ENCODE results near the gene TXK.

Gene TXK

GRCh38 chr4:48090621-48091020, 43.4 kb downstream of the TXK start:
- no peak overlapping the region for H2BK15ac ChIP-seq (ENCODE audit: low read depth, poor library complexity, severe bottlenecking)
- H3K18ac ChIP-seq (ENCODE audit: low read depth in 1 of 2, low read length in 2 of 2), result no peak overlapping the region
- peaks cover 0 to 2% of the 10 kb centered on the region in 2 experiments for H3K27me3 ChIP-seq (ENCODE audit: control insufficient read depth in 1 of 2, insufficient read depth in 1 of 2, low read length in 2 of 2)
- no peak overlapping the region for H2BK12ac ChIP-seq (ENCODE audit: low read length in 2 of 2)
- H3K79me1 ChIP-seq (replicated peaks; ENCODE audit: low read length, poor library complexity, severe bottlenecking), result no peaks in the 10 kb centered on the region
- H2AK5ac ChIP-seq (ENCODE audit: low read length, severe bottlenecking), result no peak overlapping the region
- H3K4ac ChIP-seq (ENCODE audit: low read depth in 1 of 2, low read length in 2 of 2), result no peak overlapping the region
- no peaks in the 10 kb centered on the region for H3K9me3 ChIP-seq (ENCODE audit: control insufficient read depth, low read length)
- H2BK120ac ChIP-seq (ENCODE audit: low read depth, low read length), result no peak overlapping the region
- H3K27ac ChIP-seq (ENCODE audit: low read length, poor library complexity, severe bottlenecking), result no peak overlapping the region
- H3K4me1 ChIP-seq (ENCODE audit: control insufficient read depth, insufficient read depth, low read depth, low read length), result peaks cover 2% of the 10 kb centered on the region
- 86% methylated on average over 5 of the region's 5 CpGs for WGBS
- H3K4me3 ChIP-seq (ENCODE audit: insufficient read depth in 1 of 2, low read depth in 1 of 2, low read length in 2 of 2), result no peak overlapping the region
- no peak overlapping the region for H2BK5ac ChIP-seq (ENCODE audit: low read depth, low read length, poor library complexity, severe bottlenecking)
- H4K8ac ChIP-seq (ENCODE audit: low read length), result no peak overlapping the region
- no peak overlapping the region for H3K4me2 ChIP-seq (ENCODE audit: low read length, poor library complexity, severe bottlenecking)
- H3K36me3 ChIP-seq (ENCODE audit: control insufficient read depth in 1 of 2, insufficient read depth in 2 of 2, low read depth in 1 of 2, low read length in 2 of 2), result no peaks in the 10 kb centered on the region
- H3K14ac ChIP-seq (ENCODE audit: low read length in 2 of 2), result no peak overlapping the region
- no peak overlapping the region for H4K91ac ChIP-seq (ENCODE audit: low read length)
- H2AFZ ChIP-seq (ENCODE audit: low read depth, low read length), result no peak overlapping the region
- H3K9ac ChIP-seq (ENCODE audit: low read length), result no peak overlapping the region
- no peak overlapping the region for H3K23ac ChIP-seq (ENCODE audit: low read length in 2 of 2)
- DNase-seq, result no peak

DNA sequence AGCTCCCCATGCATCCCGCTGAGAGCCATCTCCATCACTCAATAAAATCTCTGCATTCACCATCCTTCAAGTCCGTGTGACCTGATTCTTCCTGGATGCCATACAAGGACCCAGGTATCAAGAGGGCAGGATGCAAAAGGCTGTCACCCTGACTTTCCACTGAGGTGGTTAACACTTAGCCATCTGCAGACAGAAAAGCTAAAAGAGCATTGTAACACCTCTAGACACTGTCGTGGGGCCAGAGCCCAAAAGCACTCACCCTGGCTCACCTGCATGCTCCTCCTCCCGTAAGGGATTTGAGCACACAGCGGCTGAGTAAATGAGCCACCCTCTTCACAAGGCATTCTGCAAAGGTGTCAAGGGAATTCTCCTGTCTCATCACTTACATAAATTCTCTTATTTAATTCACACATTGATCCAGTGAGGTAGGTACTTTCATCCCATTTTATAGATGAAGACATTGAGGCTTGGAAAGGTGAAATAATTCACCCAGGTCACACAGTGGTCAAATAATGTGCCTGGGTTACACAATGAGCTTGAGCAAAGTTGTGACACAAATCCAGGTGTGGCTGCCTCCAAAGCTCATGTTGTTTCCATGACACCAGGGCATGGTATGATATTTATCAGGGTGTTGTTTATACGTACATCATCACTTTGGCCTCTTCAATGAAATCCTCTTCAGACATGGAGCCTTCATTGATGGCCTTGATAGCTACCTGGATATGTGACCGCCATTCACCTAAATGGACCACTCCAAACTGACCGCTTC, 48.0 kb downstream of the TXK start:
- no peak overlapping the region for H2AFZ ChIP-seq (ENCODE audit: low read depth, low read length)
- no peak overlapping the region for H3K23ac ChIP-seq (ENCODE audit: low read length in 2 of 2)
- H3K4me3 ChIP-seq (ENCODE audit: insufficient read depth in 1 of 2, low read depth in 1 of 2, low read length in 2 of 2), result no peak overlapping the region
- WGBS, result 68% methylated on average over 8 of the region's 8 CpGs
- no peak overlapping the region for H4K91ac ChIP-seq (ENCODE audit: low read length)
- no peaks in the 10 kb centered on the region for H3K36me3 ChIP-seq (ENCODE audit: control insufficient read depth in 1 of 2, insufficient read depth in 2 of 2, low read depth in 1 of 2, low read length in 2 of 2)
- H3K9me3 ChIP-seq (ENCODE audit: control insufficient read depth, low read length), result no peaks in the 10 kb centered on the region
- DNase-seq, result no peak
- no peak overlapping the region for H3K4me2 ChIP-seq (ENCODE audit: low read length, poor library complexity, severe bottlenecking)
- H3K4me1 ChIP-seq (ENCODE audit: control insufficient read depth, insufficient read depth, low read depth, low read length), result no peaks in the 10 kb centered on the region
- H2BK15ac ChIP-seq (ENCODE audit: low read depth, poor library complexity, severe bottlenecking), result no peak overlapping the region
- no peak overlapping the region for H2AK5ac ChIP-seq (ENCODE audit: low read length, severe bottlenecking)
- no peak overlapping the region for H2BK120ac ChIP-seq (ENCODE audit: low read depth, low read length)
- no peak overlapping the region for H3K18ac ChIP-seq (ENCODE audit: low read depth in 1 of 2, low read length in 2 of 2)
- no peak overlapping the region for H2BK5ac ChIP-seq (ENCODE audit: low read depth, low read length, poor library complexity, severe bottlenecking)
- H3K9ac ChIP-seq (ENCODE audit: low read length), result no peak overlapping the region
- no peak overlapping the region for H3K27ac ChIP-seq (ENCODE audit: low read length, poor library complexity, severe bottlenecking)
- no peak overlapping the region for H3K14ac ChIP-seq (ENCODE audit: low read length in 2 of 2)
- H3K4ac ChIP-seq (ENCODE audit: low read depth in 1 of 2, low read length in 2 of 2), result no peak overlapping the region
- H2BK12ac ChIP-seq (ENCODE audit: low read length in 2 of 2), result no peak overlapping the region
- no peak overlapping the region for H4K8ac ChIP-seq (ENCODE audit: low read length)
- H3K27me3 ChIP-seq (ENCODE audit: control insufficient read depth in 1 of 2, insufficient read depth in 1 of 2, low read length in 2 of 2), result peaks cover 0 to 10% of the 10 kb centered on the region in 2 experiments
- no peaks in the 10 kb centered on the region for H3K79me1 ChIP-seq (replicated peaks; ENCODE audit: low read length, poor library complexity, severe bottlenecking)

DNA sequence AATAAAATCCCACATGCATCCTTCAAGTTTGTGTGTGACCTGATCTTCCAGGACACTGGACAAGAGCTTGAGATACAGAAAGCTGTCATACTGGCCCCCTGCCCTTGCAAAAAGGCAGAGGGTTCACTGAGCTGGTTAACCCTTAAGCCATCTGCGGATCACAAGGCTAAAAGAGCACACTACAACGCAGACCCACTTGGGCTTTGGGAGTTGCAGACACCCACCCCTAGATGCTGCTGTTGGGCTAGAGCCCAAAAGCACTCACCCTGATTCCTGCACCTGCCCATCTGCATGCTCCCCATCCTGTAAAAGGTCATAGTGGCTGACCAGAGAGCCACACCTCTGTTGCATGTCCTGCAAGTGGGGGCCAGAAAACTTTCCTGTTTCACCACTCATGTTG, 51.1 kb downstream of the TXK start:
- no peak overlapping the region for H3K9ac ChIP-seq (ENCODE audit: low read length)
- WGBS, result 93% methylated on average over 2 of the region's 2 CpGs
- no peak overlapping the region for H2BK12ac ChIP-seq (ENCODE audit: low read length in 2 of 2)
- no peak overlapping the region for H2BK120ac ChIP-seq (ENCODE audit: low read depth, low read length)
- H3K36me3 ChIP-seq (ENCODE audit: control insufficient read depth in 1 of 2, insufficient read depth in 2 of 2, low read depth in 1 of 2, low read length in 2 of 2), result no peaks in the 10 kb centered on the region
- H3K14ac ChIP-seq (ENCODE audit: low read length in 2 of 2), result no peak overlapping the region
- H2AK5ac ChIP-seq (ENCODE audit: low read length, severe bottlenecking), result no peak overlapping the region
- H3K4me1 ChIP-seq (ENCODE audit: control insufficient read depth, insufficient read depth, low read depth, low read length), result no peaks in the 10 kb centered on the region
- no peaks in the 10 kb centered on the region for H3K9me3 ChIP-seq (ENCODE audit: control insufficient read depth, low read length)
- H4K8ac ChIP-seq (ENCODE audit: low read length), result no peak overlapping the region
- H4K91ac ChIP-seq (ENCODE audit: low read length), result no peak overlapping the region
- no peak overlapping the region for H2AFZ ChIP-seq (ENCODE audit: low read depth, low read length)
- no peak overlapping the region for H3K4ac ChIP-seq (ENCODE audit: low read depth in 1 of 2, low read length in 2 of 2)
- no peak overlapping the region for H3K18ac ChIP-seq (ENCODE audit: low read depth in 1 of 2, low read length in 2 of 2)
- H3K4me2 ChIP-seq (ENCODE audit: low read length, poor library complexity, severe bottlenecking), result no peak overlapping the region
- H3K27me3 ChIP-seq (ENCODE audit: control insufficient read depth in 1 of 2, insufficient read depth in 1 of 2, low read length in 2 of 2), result peaks cover 0 to 10% of the 10 kb centered on the region in 2 experiments
- no peak overlapping the region for H3K27ac ChIP-seq (ENCODE audit: low read length, poor library complexity, severe bottlenecking)
- DNase-seq, result no peak
- H2BK5ac ChIP-seq (ENCODE audit: low read depth, low read length, poor library complexity, severe bottlenecking), result no peak overlapping the region
- H3K79me1 ChIP-seq (replicated peaks; ENCODE audit: low read length, poor library complexity, severe bottlenecking), result no peaks in the 10 kb centered on the region
- H3K4me3 ChIP-seq (ENCODE audit: insufficient read depth in 1 of 2, low read depth in 1 of 2, low read length in 2 of 2), result no peak overlapping the region
- H2BK15ac ChIP-seq (ENCODE audit: low read depth, poor library complexity, severe bottlenecking), result no peak overlapping the region
- H3K23ac ChIP-seq (ENCODE audit: low read length in 2 of 2), result no peak overlapping the region

DNA sequence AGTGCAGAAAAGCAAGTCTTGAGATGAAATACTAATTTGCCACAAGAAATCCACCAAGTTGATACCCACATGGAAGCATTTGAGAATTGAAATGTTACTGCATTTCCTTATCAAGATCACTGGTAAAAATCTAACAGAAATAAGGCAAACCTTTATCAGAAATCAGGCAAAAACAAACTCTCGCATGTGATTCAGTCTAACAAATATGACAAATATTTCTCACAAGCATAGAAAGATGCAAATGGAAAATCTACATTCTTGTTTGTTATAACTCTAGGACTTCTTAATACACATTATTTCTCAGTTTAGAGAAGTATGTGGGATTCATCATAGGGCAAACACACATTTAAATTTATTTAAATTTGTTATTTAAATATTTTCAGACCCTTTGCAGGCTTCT, 52.9 kb downstream of the TXK start:
- Histone ChIP-seq H3K4me2 (ENCODE audit: low read length, poor library complexity, severe bottlenecking) (no peak overlapping the region), H3K4ac (ENCODE audit: low read depth in 1 of 2, low read length in 2 of 2) (no peak overlapping the region), H2BK5ac (ENCODE audit: low read depth, low read length, poor library complexity, severe bottlenecking) (no peak overlapping the region), H3K9me3 (ENCODE audit: control insufficient read depth, low read length) (no peaks in the 10 kb centered on the region), H3K23ac (ENCODE audit: low read length in 2 of 2) (no peak overlapping the region), H2BK12ac (ENCODE audit: low read length in 2 of 2) (no peak overlapping the region), H4K91ac (ENCODE audit: low read length) (no peak overlapping the region), H2BK15ac (ENCODE audit: low read depth, poor library complexity, severe bottlenecking) (no peak overlapping the region), H2BK120ac (ENCODE audit: low read depth, low read length) (no peak overlapping the region), H3K36me3 (ENCODE audit: control insufficient read depth in 1 of 2, insufficient read depth in 2 of 2, low read depth in 1 of 2, low read length in 2 of 2) (no peaks in the 10 kb centered on the region), H3K27me3 (ENCODE audit: control insufficient read depth in 1 of 2, insufficient read depth in 1 of 2, low read length in 2 of 2) (peaks cover 0 to 10% of the 10 kb centered on the region in 2 experiments), H3K18ac (ENCODE audit: low read depth in 1 of 2, low read length in 2 of 2) (no peak overlapping the region), H3K79me1 (replicated peaks; ENCODE audit: low read length, poor library complexity, severe bottlenecking) (no peaks in the 10 kb centered on the region), H3K4me1 (ENCODE audit: control insufficient read depth, insufficient read depth, low read depth, low read length) (no peaks in the 10 kb centered on the region), H3K27ac (ENCODE audit: low read length, poor library complexity, severe bottlenecking) (no peak overlapping the region), H3K9ac (ENCODE audit: low read length) (no peak overlapping the region), H2AK5ac (ENCODE audit: low read length, severe bottlenecking) (no peak overlapping the region), H3K4me3 (ENCODE audit: insufficient read depth in 1 of 2, low read depth in 1 of 2, low read length in 2 of 2) (no peak overlapping the region), H2AFZ (ENCODE audit: low read depth, low read length) (no peak overlapping the region), H4K8ac (ENCODE audit: low read length) (no peak overlapping the region), H3K14ac (ENCODE audit: low read length in 2 of 2) (no peak overlapping the region)
- peak; percentile 9 for DNase-seq
- WGBS, result 50% methylated on average over 1 of the region's 1 CpG
